Activated CD8-positive, alpha-beta memory T cell treated with anti-CD3 and anti-CD28 coated beads for 24 hours (primary cell): ENCODE results near the gene MAPKBP1.

Experiments used
- DNase-seq: peaks from one replicate; pipeline ENCODE4 v3.0.0-alpha.2; 2020

The MAPKBP1 gene

GRCh38 chr15:41782371-41783282, 8.3 kb downstream of the MAPKBP1 start:
- DNase-seq = no peak

GRCh38 chr15:41783296-41783695, 9.0 kb downstream of the MAPKBP1 start:
- DNase-seq = no peak

GRCh38 chr15:41788262-41788661, 14.0 kb downstream of the MAPKBP1 start:
- no peak for DNase-seq

- no peak for DNase-seq
These were observed 15.0 kb downstream of the MAPKBP1 start for GRCh38 chr15:41789236-41789635.

GRCh38 chr15:41789662-41790061, 15.4 kb downstream of the MAPKBP1 start:
- DNase-seq = no peak

GRCh38 chr15:41790169-41790568, 15.9 kb downstream of the MAPKBP1 start:
- DNase-seq = no peak

GRCh38 chr15:41790756-41791546, 16.7 kb downstream of the MAPKBP1 start:
- no peak for DNase-seq

GRCh38 chr15:41791547-41791937, 17.3 kb downstream of the MAPKBP1 start:
- DNase-seq = no peak

GRCh38 chr15:41792000-41792637, 17.8 kb downstream of the MAPKBP1 start:
- no peak for DNase-seq

GRCh38 chr15:41794081-41794480, 19.8 kb downstream of the MAPKBP1 start:
- DNase-seq = no peak

- no peak for DNase-seq
These were observed 21.9 kb downstream of the MAPKBP1 start for GRCh38 chr15:41795996-41796856.

- DNase-seq = no peak
These were observed 23.1 kb downstream of the MAPKBP1 start for GRCh38 chr15:41797201-41797944.

GRCh38 chr15:41798607-41799487, 24.6 kb downstream of the MAPKBP1 start:
- no peak for DNase-seq

GRCh38 chr15:41799488-41799805, 25.2 kb downstream of the MAPKBP1 start:
- DNase-seq = no peak

- DNase-seq = no peak
These were observed 26.9 kb downstream of the MAPKBP1 start for GRCh38 chr15:41801185-41801584.

GRCh38 chr15:41801850-41802455, 27.7 kb downstream of the MAPKBP1 start:
- no peak for DNase-seq

- DNase-seq = no peak
These were observed 30.1 kb downstream of the MAPKBP1 start for GRCh38 chr15:41804361-41804760.

- DNase-seq = no peak
These were observed 30.8 kb downstream of the MAPKBP1 start for GRCh38 chr15:41804916-41805666.

- DNase-seq = no peak
These were observed 31.4 kb downstream of the MAPKBP1 start for GRCh38 chr15:41805711-41806110.
